Hepatocyte (in vitro differentiated cells): ENCODE measurements around the gene RGCC. TPM values are rescaled to one million over a fixed set of nuclear protein-coding genes. Genes with fewer than 3 reads are reported as not detected.

Source experiments
- DNase-seq: peaks from one replicate; pipeline ENCODE4 v3.0.0-alpha.2; 2016; ENCODE audit warnings: low spot score
- H2AFZ ChIP-seq: fragments of 200-600 bp; sonication (generic); 2 replicates; pipeline ENCODE4 v1.6.0; 2016; ENCODE audit warnings: antibody characterized with exemption, mild to moderate bottlenecking
- H3K27ac ChIP-seq: fragments of 200-600 bp; sonication (generic); 2 replicates; pipeline ENCODE4 v1.5.1; 2016; ENCODE audit warnings: mild to moderate bottlenecking
- H3K27me3 ChIP-seq: fragments of 200-600 bp; sonication (generic); 2 replicates; pipeline ENCODE4 v1.6.1; 2016
- H3K36me3 ChIP-seq: fragments of 200-600 bp; sonication (generic); replicated peaks from 2 replicates; pipeline ENCODE4 v1.5.1; 2016; ENCODE audit warnings: low read depth; ENCODE audit not compliant: insufficient read depth
- H3K4me1 ChIP-seq: fragments of 200-600 bp; sonication (generic); 2 replicates; pipeline ENCODE4 v1.5.1; 2016; ENCODE audit warnings: mild to moderate bottlenecking, moderate library complexity; ENCODE audit not compliant: insufficient read depth
- H3K4me2 ChIP-seq: fragments of 200-600 bp; sonication (generic); 2 replicates; pipeline ENCODE4 v1.6.0; 2016
- H3K4me3 ChIP-seq: fragments of 200-600 bp; sonication (generic); 2 replicates; pipeline ENCODE4 v1.5.1; 2016; ENCODE audit warnings: mild to moderate bottlenecking
- H3K79me2 ChIP-seq: fragments of 200-600 bp; sonication (generic); 2 replicates; pipeline ENCODE4 v1.6.0; 2017; ENCODE audit warnings: mild to moderate bottlenecking
- H3K9me2 ChIP-seq: fragments of 200-600 bp; sonication (generic); replicated peaks from 2 replicates; pipeline ENCODE4 v1.6.0; 2017; ENCODE audit warnings: mild to moderate bottlenecking; ENCODE audit not compliant: insufficient read depth
- H3K9me3 ChIP-seq: fragments of 200-600 bp; sonication (generic); 2 replicates; pipeline ENCODE4 v1.5.1; 2016; ENCODE audit warnings: low read depth, mild to moderate bottlenecking
- H4K20me1 ChIP-seq: fragments of 200-600 bp; sonication (generic); 2 replicates; pipeline ENCODE4 v1.6.0; 2016; ENCODE audit warnings: mild to moderate bottlenecking; ENCODE audit not compliant: insufficient read depth, poor library complexity, severe bottlenecking
- EZH2 ChIP-seq: fragments of 200-600 bp; sonication (generic); IDR thresholded peaks from 2 replicates; pipeline ENCODE4 v1.6.1; 2016; ENCODE audit warnings: antibody characterized with exemption, mild to moderate bottlenecking, borderline replicate concordance
- EZH2phosphoT487 ChIP-seq: fragments of 200-600 bp; sonication (generic); IDR thresholded peaks from one replicate; pipeline ENCODE4 v1.6.1; 2018; ENCODE audit warnings: antibody characterized with exemption, mild to moderate bottlenecking, low read depth, moderate library complexity; ENCODE audit not compliant: unreplicated experiment, severe bottlenecking
- WGBS: methylation state at CpG from one replicate; pipeline ENCODE4 v1.1.6; 2016; ENCODE audit warnings: low lambda C conversion rate; ENCODE audit errors: missing lambda C conversion rate; 5-methylcytosine and 5-hydroxymethylcytosine counted together
- polyA plus RNA-seq: library from polyadenylated mRNA; unstranded; fragments of >200 nt; fragmentation: Nextera tagmentation; extraction: Ambion mirVana; gene quantifications from 2 replicates; pipeline ENCODE4 v1.2.1, GENCODE V29; 2016
- total RNA-seq: library from RNA; depleted of rRNA; stranded (reverse); fragments of >200 nt; gene quantifications from 2 replicates; pipeline ENCODE4 v1.2.3, GENCODE V29; 2014
- TF ChIP-seq, protein P1 (sequence below): fragments of 200-600 bp; sonication (generic); IDR thresholded peaks from 2 replicates; pipeline ENCODE4 v1.5.1; 2016; ENCODE audit warnings: antibody characterized with exemption, mild to moderate bottlenecking; ENCODE audit not compliant: poor library complexity

RGCC gene
- total and polyA plus RNA-seq, 2 experiments from 2014 or later = 8.1 to 19.9 TPM

- Histone ChIP-seq H3K4me1 (no peaks in the 10 kb centered on the region), H3K9me3 (no peaks in the 10 kb centered on the region), H3K4me2 (no peak overlapping the region), H3K36me3 (no peaks in the 10 kb centered on the region), H3K4me3 (no peak overlapping the region), H3K27me3 (no peaks in the 10 kb centered on the region), H4K20me1 (no peaks in the 10 kb centered on the region), H3K9me2 (no peaks in the 10 kb centered on the region), H3K27ac (no peak overlapping the region), H2AFZ (no peak overlapping the region), H3K79me2 (no peaks in the 10 kb centered on the region)
- DNase-seq = no peak
- 85% methylated on average over 2 of the region's 2 CpGs for WGBS
- TF ChIP-seq EZH2phosphoT487 (no peak), EZH2 (no peak)
- TF ChIP-seq, protein P1, sequence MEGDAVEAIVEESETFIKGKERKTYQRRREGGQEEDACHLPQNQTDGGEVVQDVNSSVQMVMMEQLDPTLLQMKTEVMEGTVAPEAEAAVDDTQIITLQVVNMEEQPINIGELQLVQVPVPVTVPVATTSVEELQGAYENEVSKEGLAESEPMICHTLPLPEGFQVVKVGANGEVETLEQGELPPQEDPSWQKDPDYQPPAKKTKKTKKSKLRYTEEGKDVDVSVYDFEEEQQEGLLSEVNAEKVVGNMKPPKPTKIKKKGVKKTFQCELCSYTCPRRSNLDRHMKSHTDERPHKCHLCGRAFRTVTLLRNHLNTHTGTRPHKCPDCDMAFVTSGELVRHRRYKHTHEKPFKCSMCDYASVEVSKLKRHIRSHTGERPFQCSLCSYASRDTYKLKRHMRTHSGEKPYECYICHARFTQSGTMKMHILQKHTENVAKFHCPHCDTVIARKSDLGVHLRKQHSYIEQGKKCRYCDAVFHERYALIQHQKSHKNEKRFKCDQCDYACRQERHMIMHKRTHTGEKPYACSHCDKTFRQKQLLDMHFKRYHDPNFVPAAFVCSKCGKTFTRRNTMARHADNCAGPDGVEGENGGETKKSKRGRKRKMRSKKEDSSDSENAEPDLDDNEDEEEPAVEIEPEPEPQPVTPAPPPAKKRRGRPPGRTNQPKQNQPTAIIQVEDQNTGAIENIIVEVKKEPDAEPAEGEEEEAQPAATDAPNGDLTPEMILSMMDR = no peak
These were observed 29.9 kb downstream of the RGCC start for GRCh38 chr13:41487222-41487621.

GRCh38 chr13:41488124-41488523 is 30.8 kb downstream of the RGCC start:
- Histone ChIP-seq H3K4me2 (no peak overlapping the region), H3K4me3 (no peak overlapping the region), H3K27ac (no peak overlapping the region), H4K20me1 (no peaks in the 10 kb centered on the region), H3K9me2 (no peaks in the 10 kb centered on the region), H3K9me3 (no peaks in the 10 kb centered on the region), H3K36me3 (no peaks in the 10 kb centered on the region), H2AFZ (no peak overlapping the region), H3K4me1 (no peaks in the 10 kb centered on the region), H3K27me3 (no peaks in the 10 kb centered on the region), H3K79me2 (no peaks in the 10 kb centered on the region)
- DNase-seq = no peak
- TF ChIP-seq EZH2 (no peak), EZH2phosphoT487 (no peak)
- TF ChIP-seq, protein P1 = no peak
- WGBS = 94% methylated on average over 2 of the region's 2 CpGs

GRCh38 chr13:41490371-41491015 is 33.1 kb downstream of the RGCC start:
- WGBS = 79% methylated on average over 3 of the region's 3 CpGs

More at GRCh38 chr13:41490371-41491015, 33.1 kb downstream of the RGCC start:
- no peak overlapping the region for H3K4me2 ChIP-seq
- no peak for TF ChIP-seq EZH2phosphoT487
- TF ChIP-seq, protein P1 = no peak
- no peak for TF ChIP-seq EZH2
- H3K4me1 ChIP-seq = no peaks in the 10 kb centered on the region
- no peaks in the 10 kb centered on the region for H3K9me3 ChIP-seq
- H3K9me2 ChIP-seq = no peaks in the 10 kb centered on the region
- H4K20me1 ChIP-seq = no peaks in the 10 kb centered on the region
- H3K4me3 ChIP-seq = no peak overlapping the region
- H2AFZ ChIP-seq = no peak overlapping the region
- no peaks in the 10 kb centered on the region for H3K27me3 ChIP-seq
- no peaks in the 10 kb centered on the region for H3K36me3 ChIP-seq
- H3K27ac ChIP-seq = no peak overlapping the region
- no peaks in the 10 kb centered on the region for H3K79me2 ChIP-seq
- DNase-seq = no peak
